AG10803 (cell line): ENCODE results near the gene TXNRD2.
A peak's percentile ranks its signal among the peaks of the same experiment; 100 is the strongest.

Experiments used
- DNase-seq: peaks from one replicate; pipeline ENCODE4 v3.0.0; 2010; ENCODE audit warnings: low read depth
- H3K4me3 ChIP-seq: 2 replicates; pipeline ENCODE4 v1.5.1; 2011; ENCODE audit warnings: mild to moderate bottlenecking, low read length, control low read depth
- TF ChIP-seq, protein P1 (sequence below): conservative IDR thresholded peaks from 2 replicates; pipeline ENCODE4 v1.5.1; 2011; ENCODE audit warnings: mild to moderate bottlenecking, low read length, control low read depth, inconsistent platforms

The TXNRD2 gene

DNA sequence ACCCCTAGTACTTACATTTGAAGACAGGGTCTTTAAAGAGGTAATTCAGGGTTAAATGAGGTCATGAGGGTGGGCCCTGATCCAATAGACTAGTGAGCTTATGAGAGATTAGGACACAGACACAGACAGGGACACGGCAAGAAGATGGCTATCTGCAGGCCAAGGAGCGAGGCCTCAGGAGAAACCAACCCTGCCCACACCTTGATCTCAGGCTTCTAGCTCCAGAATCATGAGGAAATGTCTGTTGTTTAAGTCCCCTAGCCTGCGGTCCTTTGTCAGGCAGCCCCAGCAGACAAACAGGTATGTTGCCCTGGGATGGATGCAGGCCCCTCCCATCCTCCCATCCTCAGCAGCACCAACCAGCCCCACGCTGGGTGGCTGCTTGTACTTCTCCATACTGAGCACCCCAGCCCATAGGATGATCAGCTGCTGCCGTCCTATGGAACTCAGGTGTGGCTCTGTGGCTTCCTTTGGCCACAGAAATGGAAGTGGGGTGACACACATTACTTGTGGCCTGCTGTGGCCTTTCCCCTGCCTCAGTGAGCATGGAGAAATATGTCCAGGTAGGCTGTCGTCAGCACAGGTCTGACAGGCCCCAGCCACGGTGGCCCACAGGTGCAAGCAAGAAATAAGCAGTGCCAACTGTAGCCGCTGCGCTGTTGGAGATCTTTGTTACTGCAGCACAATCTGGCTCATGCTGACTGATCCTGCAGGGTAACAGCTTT, 94.8 kb downstream of the TXNRD2 start:
- DNase-seq: no peak
- TF ChIP-seq, protein P1, sequence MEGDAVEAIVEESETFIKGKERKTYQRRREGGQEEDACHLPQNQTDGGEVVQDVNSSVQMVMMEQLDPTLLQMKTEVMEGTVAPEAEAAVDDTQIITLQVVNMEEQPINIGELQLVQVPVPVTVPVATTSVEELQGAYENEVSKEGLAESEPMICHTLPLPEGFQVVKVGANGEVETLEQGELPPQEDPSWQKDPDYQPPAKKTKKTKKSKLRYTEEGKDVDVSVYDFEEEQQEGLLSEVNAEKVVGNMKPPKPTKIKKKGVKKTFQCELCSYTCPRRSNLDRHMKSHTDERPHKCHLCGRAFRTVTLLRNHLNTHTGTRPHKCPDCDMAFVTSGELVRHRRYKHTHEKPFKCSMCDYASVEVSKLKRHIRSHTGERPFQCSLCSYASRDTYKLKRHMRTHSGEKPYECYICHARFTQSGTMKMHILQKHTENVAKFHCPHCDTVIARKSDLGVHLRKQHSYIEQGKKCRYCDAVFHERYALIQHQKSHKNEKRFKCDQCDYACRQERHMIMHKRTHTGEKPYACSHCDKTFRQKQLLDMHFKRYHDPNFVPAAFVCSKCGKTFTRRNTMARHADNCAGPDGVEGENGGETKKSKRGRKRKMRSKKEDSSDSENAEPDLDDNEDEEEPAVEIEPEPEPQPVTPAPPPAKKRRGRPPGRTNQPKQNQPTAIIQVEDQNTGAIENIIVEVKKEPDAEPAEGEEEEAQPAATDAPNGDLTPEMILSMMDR: no peak
- no peak overlapping the region for H3K4me3 ChIP-seq

DNA sequence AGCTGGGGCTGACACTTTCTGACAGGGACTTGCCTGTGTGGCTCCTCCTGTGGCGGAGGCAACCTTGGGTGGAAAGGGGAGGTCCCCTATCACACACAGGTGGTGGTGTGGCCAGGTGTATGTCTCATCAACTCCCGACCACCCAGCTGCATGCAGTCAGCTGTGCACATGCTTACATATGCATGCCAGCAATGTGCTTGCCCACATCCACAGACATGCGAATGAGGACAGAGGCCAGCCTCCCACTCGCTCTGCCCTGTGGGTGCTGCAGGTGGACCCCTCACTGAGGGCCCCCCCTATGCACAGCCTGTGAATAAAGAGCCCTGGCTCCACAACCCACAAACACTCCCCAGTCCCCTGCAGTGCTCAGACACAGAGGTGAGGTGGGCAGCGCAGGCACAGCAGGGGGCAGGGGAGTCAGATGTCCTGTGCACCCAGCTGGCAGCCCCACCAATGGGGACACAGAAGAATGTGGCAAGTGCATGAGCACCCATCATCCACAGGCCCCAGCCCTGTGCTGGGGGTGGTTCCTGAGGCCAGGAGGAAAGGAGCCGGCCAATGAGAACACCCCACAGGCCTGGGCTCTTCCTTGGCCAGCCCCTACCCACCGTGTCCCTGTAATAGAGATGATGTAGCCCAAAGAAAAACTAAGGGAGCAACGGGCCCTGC, 96.4 kb downstream of the TXNRD2 start:
- DNase-seq: no peak
- H3K4me3 ChIP-seq: no peak overlapping the region
- TF ChIP-seq, protein P1: no peak

DNA sequence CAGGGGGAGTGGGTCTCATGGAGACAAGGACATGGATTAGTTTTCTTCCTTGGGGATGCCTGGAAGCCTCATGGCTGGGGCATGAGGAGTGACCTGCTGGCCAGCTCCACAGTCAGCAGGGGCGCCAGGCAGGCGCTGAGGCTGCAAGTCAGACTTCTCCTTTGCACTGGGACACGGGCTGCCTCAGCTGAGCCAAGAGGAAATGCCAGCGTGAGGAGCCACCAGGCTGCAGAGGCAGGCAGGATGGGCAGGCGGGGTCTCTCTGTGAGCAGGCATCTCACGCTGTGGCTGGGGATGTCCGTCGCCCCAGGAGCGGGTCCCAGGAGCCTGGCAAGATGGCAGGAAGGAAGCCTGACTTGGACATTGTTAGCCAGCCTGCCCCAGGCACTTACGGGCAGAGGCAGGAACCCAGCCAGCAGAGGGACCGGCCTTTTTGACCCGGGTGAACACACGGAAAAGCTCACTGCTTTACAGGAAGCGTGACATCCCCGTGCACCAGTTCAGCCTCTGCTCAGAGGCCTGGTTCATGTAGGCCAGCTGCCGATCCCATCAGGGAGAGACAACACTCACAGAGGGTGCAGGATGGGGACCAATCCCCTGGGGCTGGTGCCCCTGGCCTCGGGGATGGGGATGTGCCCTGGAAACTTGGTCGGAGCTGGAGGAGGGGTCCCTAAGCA, 97.1 kb downstream of the TXNRD2 start:
- TF ChIP-seq, protein P1: peak; percentile 36
- H3K4me3 ChIP-seq: peak overlapping the region; percentile 20; the same call in 1 of the 2 replicates
- DNase-seq: peak; percentile 81

DNA sequence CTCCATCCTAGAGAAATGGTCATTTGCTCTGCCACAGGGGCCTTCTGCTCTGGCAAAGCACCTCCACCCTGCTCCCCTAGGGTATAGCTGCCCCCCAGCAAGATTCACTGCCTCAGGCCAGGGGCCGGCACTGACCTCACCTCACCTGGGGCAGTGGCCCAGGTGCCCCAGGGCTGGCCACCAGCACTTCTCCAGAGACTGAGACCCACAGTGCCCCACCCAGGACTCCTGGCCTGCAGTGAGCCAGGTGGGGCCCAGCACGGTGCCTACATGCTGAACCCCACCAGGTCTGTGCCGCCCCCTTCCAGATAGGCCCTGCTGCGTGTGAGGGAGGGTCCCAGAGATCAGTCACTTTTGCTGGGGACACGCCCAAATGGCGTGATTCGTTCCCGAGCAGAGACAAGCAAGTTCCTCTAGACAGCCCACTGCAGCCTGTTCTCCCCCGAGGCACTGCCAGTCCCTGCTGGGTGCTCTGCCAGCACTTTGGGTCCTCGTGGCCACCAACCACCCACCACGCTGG, 97.7 kb downstream of the TXNRD2 start:
- H3K4me3 ChIP-seq: no peak overlapping the region
- no peak for DNase-seq
- TF ChIP-seq, protein P1: no peak

DNA sequence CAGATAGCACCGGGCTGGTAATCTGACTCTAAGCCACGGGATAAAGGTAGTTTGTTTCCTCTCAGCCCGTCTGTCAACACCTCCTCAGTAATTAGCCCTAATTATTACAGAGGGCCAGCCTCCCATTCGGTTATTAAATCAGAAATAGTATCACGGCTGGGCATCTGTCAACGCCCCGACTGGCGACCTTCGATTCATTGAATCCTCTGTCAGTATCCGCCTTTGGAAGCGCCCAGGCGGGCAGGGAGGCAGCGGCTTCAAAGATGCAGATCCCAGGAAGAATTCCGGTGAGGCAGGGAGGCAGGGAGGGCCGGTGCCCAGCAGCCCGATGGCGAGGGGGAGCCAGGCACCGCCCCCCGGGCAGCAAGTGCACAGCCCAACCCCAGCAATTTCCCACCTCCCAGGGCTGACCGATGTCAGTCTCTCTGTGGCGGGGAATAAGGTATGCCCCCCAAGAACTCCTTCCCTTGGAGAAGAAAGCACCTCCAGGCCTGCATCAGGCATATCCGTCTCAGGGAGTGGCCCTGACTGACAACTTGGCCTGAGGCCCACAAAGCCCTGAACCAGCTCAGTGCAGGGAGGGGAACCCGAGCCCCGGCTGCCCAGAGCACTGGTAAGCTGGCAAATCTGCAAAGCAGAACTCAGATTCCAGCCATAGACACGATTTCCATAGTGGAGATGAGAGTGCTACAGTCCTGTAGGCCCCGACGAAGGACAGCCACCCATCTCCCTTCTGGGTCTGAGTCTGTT, 98.3 kb downstream of the TXNRD2 start:
- no peak for DNase-seq

DNA sequence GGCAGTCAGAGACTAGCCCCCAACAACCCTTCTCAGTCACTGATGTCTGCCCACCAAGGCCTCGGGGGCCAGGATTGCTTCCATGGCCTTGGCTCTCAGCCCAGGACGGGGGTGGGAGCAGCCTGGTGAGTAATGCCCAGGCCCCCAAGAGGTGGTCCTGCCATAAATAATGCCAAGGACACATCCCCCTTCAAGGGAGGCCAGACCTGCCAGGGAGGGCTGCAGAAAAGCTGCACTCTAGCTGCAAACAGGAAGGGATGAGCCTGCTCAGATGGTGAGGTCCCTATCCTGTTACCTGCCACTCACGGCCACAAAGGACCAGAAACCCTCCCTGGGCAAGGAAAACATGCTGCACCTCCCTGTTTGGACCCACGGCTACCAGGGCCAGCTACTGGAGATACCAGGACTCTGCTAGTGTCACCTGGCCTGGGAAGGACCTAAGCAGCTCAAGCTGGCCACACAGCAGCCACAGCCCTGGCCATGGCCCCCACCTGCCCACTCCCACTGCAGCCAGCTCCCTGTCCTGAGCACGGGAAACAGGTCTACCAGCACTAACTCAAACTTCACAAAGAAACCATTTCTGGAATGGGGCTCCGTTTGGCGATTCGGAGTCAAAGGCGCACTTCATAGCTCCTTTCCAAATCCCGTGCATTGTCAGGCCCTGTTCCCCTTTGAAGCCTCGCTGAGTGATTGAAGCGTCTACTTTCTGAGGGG, 99.1 kb downstream of the TXNRD2 start:
- H3K4me3 ChIP-seq: no peak overlapping the region
- TF ChIP-seq, protein P1: no peak
- no peak for DNase-seq

More for the DNA sequence above, 98.3 kb downstream of the TXNRD2 start:
- H3K4me3 ChIP-seq: no peak overlapping the region
- TF ChIP-seq, protein P1: no peak
